GM21825 (cell line): ENCODE results near the gene DRGX.
A peak's percentile ranks its signal among the peaks of the same experiment; 100 is the strongest.

ENCODE experiments used
- ATAC-seq: cut with Tn5 transposase; IDR thresholded peaks from one replicate; pipeline ENCODE4 v1.9.1; 2021; ENCODE audit warnings: mild to moderate bottlenecking, moderate library complexity; ENCODE audit not compliant: unreplicated experiment

Gene DRGX

DNA sequence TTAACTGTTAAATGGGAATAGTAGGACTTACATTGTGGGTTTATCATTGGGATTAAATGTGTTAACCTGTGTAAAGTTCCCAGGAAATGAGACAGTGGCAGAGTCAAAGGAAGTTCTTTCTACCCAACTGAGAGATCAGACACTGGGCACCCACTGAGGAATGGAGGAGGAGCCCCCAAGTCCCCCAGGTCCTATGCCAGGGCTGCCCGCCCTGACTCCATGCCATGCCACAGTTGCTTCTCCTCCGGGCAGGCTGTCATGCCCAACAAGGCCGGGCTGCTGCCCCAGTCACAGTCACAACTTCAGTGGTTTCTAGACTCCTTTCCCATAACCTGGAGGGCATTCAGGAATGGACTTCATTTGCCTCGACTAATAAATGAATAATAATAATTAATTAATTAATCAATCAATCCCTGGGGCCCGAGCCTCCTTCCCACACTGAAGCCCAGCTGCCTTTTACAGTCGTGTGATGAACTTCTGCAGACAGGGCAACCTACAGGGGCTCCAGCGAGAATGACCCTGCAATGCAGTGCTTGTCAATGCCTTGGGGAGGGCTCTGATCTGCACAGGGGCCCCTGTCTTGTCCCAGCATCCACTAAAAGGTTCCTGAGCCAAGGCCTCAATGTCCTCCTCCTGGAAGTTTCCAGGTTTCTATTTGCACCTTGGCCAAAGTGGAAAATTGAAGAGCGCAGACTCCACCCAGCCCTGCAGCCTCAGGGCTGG, 32.4 kb downstream of the DRGX start:
- no peak for ATAC-seq

DNA sequence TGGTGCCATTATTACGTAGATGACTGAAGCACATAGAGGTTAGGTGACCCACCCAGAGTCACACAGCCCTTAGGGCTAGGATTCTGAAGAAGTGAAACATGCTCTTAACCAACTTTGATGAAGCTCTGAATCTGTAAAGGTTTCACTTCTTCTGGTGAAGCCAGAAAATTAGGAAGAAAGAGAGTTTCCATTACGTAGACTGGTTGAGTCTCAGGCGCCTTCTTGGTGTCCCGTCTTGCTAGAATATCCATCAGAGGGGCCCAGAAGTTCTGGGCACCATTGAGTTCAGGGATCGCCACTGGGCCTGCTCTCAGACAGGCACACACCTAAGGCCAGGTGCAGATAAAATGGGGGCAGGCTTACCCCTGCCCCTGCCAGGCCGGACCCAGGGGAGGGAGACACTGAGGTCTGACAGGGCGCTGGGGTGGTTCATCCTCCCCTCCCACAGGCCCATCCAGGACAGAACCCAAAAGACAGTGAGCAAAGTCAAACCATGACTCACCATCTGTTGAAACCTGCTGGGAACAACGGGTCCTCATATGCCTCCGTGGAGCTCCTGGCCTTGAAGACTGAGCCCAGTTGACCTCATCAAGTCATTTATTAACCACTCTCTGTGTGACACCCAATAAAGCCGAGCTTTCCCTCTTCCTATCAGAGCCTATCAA, 33.2 kb downstream of the DRGX start:
- ATAC-seq = peak; percentile 86

DNA sequence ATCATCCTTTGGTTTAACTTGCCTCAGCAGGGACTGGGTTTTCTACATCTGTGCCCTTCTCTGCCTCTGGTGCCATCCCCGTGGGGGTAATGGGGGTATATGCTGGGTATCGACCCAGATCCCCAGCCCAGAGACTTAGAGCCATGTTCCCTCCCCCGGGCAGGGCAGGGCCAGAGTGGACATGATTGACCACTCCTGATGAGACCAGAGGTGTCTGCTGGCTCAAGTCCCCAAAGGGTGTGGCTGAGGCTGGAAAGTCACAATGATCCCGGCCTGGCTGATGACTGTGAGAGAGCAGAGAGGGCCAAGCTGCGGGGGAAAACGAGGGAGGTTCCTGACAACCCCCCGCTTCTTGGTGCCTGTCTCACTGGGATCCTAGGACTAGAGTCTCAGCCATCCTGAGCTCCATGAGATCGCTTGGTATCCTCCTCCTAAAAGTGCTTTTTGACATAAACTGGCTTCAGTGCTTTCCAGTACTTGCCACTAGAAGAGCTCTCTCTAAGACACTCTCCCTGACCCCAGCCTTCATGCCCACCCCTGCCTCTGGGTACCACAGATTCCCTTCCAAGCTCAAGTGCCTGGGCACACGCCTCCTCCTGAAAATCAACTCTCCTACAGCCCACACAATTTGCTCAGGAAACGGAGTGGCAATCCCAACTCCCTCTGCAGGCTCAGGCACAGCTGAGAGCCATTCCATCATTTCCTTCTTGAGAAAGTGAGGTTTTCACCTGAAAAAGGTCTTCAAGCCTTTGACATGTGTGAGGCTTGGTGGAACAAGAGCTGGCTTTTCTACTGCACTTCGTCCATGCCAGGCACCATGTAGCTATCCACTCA, 33.9 kb downstream of the DRGX start:
- ATAC-seq = no peak

DNA sequence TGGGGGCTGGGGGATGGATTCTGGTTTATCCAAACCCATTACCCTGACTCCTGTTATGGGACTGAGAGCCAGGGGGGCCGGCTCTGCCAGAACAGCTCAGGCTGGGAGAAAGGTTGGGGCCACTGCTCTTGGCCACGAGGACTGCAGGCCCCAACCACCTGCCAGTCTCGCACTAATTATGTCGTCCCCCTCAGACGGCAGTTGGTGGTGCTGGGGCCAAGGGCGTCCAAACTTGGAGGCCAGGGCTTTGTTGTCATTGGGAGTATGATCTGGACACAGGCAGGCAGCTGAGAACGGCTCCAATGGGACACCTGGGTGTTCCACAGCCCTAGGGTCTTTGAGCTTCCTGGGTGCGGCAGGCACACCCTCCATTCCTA, 34.7 kb downstream of the DRGX start:
- ATAC-seq = no peak

DNA sequence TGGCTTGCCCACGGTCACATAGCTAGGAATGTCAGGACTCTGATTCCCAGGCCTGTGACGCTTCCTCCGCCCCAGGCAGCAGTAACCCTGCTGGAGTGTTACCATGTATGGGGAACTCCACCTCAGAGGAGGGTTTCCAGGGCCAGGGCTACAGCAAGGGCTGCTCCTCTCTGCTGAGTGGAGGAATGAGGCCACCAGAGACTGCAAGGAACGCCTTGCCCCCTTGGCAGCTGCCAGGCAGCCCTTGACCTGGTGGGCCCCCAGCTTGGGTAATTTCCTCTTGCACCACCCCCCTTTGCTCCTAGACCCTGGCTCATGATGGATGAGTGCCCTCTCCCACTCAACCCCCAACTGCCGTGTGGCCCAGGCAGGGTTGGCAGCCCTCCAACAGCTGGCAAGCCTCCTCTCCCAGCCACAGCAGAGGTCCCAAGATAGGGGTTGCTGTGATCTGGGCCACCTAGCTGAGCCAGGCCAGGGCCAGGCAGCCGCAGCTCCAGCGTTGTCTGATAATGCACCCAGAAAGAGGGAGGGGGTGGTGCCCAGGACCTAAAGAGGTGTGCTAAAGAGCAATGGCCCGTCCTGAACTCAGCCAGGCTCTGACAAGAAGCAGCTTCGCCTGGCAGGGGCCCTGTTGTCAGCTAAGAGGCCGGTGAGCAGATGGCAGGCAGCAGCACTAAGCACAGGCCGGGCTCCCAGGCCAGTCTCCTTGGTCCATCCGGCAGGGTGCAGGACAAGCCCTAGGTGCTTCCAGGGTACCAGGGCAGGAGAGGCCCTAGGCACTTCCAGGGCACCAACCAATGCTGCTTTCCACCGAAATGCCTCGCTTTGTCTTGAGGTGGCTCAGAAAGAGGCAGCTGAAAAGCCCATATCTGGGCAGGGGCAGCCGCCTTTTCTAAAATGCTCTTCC, 35.4 kb downstream of the DRGX start:
- no peak for ATAC-seq

DNA sequence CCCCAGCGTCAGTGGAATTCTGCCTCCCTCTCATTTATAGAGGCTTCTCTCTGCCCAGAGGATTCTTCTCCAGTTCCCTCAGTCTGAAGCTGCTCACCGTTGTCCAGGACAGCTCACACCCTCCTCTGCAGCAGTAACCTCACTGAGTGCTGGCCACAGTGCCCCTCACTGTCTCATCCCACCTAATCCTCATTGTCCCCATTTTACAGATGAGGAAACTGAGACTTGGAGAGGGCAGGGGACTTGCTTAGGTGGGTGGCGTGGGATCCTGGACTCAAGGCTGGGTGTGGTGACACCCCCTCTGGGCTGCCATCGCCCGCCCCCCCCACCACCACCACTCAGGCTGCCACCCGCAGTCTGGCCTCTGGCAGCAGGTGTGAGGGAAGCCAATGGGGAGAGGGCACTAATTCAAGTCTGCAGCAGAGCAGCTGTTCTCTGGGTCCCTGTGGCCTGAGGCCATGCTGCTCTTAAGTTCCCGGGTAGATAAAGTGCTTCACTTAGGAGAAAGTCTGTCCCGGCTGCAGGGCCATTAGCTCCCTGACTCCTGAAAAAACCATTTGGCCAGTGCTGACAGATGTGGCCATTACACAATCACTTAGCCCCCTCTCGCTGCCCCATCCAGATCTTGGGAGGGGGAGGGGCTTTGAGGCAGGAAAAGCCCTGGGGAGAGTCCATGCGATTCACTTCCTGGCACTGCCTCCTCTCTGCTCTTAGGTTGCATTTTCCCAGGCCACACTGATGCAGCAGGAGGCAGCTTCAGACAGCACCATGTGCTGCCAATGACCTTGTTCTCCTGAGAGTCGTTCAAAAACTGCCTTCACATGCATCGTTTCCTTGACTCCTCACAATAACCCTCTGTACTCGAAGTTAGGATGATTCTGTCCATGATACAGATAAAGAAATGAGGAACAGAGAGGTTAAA, 36.3 kb downstream of the DRGX start:
- no peak for ATAC-seq

DNA sequence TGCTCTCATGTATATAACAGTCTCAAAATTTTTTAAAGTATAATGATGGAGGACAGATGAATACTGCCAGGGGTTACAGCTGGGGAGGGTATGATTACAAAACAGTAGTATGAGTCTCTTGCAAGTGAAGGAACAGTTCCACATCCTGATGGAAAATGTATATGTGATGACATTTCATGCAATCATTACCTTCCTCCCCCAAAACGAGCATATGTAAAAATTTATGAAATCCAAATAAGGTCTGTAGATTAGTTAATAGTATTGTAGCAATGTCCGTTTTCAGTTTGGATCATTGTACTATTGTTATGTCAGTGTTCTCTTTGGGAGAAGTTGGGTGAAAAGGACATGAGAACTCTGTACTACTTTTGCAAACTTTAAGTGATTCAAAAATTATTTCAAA, 38.0 kb downstream of the DRGX start:
- ATAC-seq = no peak

DNA sequence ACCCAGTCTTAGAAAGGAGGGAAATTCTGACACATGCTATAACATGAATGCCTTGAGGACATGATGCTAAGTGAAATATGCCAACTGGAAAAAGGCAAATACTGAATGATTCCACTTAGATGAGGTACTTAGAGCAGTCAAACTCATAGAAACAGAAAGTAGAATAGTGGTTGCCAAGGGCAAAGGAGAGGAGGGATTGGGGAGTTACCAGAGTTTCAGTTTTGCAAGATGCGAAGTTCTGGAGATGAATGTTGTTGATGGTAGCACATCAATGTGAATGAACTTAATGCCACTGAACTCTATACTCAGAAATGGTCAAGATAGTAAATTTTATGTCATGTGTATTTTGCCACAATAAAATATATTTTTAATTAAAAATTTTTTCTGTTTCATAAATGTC, 38.9 kb downstream of the DRGX start:
- ATAC-seq = no peak

DNA sequence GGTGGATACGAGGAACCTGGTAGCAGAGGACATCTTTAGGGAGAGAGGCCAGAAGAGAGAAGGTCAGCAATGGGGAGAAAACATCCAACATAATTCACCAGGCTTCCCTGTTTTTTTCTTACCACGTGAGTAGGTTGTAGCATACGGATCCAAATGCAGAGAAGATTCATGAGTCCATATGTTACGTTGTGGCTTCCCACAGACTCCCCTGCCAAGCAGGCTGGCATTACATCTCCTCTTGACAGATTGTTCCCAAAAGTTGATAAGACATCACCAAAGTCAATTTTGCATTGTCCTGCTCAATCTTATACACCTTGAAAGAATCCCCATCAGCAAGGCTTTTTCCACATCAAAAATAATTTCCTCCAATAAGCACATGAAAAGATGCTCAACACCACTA, 39.7 kb downstream of the DRGX start:
- ATAC-seq = no peak

DNA sequence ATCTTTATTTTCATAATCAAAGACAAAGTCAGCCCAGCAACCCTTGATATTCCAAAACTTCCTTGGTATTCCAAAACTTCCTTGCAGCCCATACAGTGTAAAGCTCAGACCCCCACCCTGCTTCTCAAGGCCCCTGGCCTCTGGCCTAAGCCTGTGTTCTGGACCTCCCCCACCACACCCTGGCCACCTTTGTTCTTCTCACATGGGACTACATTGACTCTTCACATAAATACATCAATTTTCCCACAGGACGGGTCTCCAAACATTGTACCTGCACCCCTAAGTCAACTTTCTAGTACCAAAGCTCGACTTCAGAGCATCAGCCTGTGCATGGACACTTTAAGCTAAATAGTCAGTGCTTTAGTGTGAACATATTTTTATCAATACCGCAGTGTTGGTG, 40.7 kb downstream of the DRGX start:
- no peak for ATAC-seq

DNA sequence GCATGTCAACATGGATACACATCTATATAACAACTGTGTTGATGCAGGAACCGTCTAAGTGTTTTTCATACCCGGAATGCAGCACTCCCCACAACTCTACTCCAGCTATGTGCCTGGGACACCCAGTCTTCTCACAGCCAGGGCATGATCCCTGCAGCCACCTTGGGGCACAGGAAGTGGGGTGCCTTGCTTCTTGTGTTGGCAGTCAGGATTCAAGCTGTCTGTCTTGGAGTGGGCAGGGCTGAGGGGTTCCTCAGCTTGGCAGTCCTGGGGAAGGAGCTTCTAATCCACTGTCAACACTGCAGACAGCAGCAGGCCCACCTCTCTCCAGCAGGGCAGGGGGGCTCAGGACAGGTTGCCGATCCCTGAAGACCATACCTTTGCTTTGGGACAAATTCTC, 41.3 kb downstream of the DRGX start:
- no peak for ATAC-seq

DNA sequence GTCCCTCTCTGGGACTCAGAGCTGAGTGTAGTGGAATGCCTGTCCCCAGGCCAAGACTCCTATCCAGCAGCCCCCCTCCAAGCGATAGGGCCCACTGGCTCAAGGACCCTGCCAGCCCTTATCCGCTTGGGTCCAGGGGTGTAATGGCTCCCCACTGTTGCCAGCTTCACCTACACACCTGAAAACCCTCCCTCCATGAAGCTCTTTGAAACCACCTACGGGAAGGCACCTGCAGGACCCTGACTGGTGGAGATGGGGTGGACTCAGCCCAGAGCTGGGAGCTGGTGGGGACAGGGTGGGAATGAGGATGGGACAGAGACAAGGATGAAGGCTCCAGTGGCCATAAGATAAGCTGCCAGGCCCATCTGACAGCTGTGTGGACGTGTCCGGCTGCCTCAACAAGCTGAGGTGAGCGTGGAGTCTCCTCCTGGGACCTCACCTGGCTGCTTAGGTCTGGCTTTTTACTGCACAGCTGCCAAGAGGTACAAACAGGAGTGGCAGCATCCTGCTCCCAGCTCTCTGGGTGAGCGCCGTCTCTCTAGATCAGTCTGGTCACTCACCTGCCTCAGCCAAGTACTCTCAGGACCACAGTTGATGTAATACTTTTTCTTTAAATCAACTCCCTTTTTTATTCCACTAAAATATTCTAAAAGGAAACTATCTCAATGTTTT, 41.9 kb downstream of the DRGX start:
- ATAC-seq = no peak

DNA sequence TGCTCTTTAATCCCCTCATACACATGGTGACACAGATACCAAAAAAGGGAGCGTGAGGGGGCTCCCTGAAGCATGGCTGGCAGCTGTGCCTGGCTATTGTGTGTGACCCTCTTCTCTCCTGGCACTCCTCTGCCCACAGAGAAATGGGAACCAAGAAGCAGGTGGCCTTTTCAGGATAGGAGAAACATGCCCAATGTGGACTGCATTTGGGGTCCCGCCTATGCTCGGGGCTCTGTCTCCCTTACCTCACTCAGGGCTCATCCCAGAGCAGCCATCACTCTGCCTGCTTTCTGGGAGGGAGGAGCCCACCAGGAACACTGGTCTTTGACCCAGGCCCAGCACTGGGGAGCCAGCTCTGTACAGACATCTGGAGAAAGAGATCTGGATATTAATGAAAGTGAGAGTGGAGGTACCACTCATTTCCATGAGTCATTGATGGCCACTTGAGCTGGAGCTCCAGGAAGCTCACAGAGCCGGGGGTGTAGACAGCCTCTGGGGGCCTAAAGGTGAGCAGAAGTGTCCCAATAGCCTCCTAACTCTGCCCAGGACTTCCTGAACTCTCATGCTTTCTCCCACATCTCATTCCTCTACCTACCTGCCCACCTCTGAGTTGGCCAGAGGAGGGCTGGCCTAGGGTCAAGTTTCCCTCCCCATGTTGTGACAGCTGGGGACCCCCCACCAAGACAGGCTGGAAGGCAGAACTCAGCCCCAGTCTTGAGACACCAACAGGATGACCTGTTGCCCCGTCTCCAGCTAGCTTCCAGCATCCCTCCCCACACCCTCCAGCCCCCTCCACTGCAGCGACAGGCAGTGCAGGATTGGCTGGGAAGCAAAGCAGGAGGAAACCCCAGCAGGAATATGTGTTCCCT, 42.6 kb downstream of the DRGX start:
- no peak for ATAC-seq

DNA sequence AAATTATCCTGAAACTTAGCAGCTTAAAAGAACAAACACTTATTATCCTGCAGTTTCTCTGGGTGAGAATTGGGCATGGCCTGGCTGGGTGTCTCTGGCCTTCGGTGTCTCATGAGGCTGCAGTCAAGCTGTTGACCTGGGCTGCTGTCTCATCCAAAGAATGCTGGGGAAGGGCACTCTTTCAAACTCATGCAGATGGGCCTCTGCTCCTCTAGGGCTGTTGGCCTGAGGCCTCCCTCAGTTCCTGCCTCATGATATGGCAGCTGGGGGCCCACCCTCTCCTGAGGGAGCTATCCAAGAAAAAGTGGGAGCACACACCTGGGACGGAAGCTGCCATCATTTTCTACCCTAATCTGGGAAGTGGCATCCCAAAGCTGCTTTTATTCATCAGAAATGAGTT, 43.6 kb downstream of the DRGX start:
- ATAC-seq = no peak

DNA sequence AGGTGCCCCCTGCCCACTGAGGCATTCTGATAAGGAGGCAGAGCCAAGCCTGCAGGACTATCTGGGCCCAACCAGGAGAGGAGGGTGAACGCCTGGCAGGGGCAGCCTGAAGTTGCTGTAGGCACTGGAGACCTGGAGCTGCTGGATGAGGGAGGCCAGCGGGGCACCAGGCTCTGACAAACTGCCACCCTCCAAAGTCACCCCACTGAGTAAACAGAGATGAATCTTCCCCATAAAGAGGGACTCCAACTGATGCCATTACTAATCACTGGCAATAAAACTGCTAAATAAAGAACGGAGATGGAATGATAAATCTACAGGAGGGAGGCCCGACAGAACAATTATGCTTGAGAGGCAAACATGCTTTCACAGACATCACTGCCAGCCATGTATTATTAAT, 44.2 kb downstream of the DRGX start:
- no peak for ATAC-seq

DNA sequence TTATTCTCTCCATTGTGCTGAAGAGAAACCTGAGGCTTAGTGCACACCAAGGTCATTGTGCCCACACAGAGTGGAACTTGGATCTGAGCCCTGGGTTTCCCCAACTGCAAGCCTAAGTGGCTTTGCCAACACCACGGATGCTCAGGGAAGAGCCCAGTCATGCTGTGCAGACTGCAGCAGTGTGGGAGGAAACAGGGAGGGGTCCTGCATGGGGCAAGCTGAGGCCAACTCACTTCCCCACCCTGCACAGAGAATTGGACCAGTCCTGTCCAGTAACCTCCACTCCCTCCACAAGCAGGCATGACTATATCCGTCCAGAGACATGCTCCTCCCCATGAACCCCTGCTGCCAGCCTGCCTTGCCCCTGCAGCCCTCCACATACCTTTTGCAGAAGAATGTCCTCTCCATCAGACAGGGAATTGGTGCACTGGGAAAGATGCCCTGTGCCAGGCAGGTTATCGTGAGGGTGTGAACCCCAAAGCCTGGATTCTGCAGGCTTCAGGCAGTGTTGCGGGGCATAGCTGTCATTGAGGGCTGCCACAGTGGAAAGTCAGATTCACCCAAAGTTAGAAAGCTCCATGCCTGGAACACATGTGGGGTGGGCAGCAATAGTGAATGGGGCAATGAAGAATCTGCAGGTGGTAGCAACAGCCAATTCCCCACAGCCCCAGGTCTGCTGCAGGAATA, 44.9 kb downstream of the DRGX start:
- ATAC-seq = no peak

DNA sequence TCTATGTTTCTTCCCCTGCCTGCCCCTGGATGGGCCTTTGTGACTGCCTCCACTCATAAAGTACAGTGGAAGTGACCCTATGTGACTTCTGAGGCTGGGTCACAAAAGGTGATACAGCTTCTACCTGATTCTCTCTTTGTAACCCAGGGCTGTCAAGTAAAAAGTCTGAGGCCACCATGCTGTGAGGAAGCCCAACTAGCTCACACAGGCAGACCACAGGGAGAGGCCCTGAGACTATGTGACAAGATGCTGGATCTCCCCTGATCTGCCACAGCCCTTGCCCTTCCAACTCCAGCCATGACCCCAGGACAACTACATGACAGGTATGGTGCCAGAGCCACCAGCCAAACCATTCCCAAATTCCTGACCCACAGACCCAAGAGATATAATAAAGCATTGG, 45.8 kb downstream of the DRGX start:
- ATAC-seq = no peak

DNA sequence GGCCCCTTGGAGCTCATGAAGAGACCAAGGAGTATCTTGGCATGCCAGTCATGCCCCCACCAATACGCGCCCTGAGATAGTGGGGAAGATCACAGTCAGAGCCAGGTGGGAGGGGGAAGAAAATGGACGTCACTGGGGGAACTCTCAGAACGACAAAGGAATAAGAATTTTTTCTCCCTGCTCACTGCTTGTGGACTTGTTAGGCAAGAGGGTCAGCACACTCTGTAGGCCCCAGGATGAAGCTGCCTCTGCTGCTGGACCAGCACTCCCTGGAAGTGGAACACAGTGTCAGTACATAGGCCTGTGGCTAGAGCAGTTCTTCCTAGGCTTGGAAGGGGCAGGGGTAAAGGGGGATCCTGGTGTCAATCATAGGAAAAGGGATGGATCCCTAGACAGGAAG, 46.5 kb downstream of the DRGX start:
- no peak for ATAC-seq
